Measurements from ENCODE around the gene FNTB. TPM values are rescaled to one million over a fixed set of nuclear protein-coding genes. Genes with fewer than 3 reads are reported as not detected.

Gene FNTB
- total RNA-seq, 2 donors from 2014 or later, result 17.2 to 21.3 TPM

- Mint-ChIP-seq H3K9me3 (no peaks in the 10 kb centered on the region), H3K4me3 (no peak overlapping the region), H3K27ac (no peak overlapping the region), H3K27me3 (ENCODE audit: insufficient read depth) (no peaks in the 10 kb centered on the region), H3K4me1 (peaks cover 20% of the 10 kb centered on the region), H3K36me3 (ENCODE audit: low read depth) (peaks cover 40% of the 10 kb centered on the region)
- 91 to 93% methylated on average over 5 to 6 of the region's 6 CpGs for WGBS, 2 experiments (ENCODE audit: insufficient coverage in 1 of 2, insufficient read length in 1 of 2)
- H3K27me3 ChIP-seq (ENCODE audit: control insufficient read depth, insufficient read depth, low read length, poor library complexity, severe bottlenecking), result no peaks in the 10 kb centered on the region
- no peak overlapping the region for H3K4me3 ChIP-seq (ENCODE audit: low read length)
- no peaks in the 10 kb centered on the region for H3K9me3 ChIP-seq (ENCODE audit: control insufficient read depth, low read length)
- DNase-seq, result no peak
- no peaks in the 10 kb centered on the region for H3K4me1 ChIP-seq (ENCODE audit: control insufficient read depth, insufficient read depth, low read length)
- peaks cover 69% of the 10 kb centered on the region for H3K36me3 ChIP-seq (ENCODE audit: control insufficient read depth, insufficient read depth, low read length)
- H3K27ac ChIP-seq (ENCODE audit: low read depth, low read length), result no peak overlapping the region
- H3K9ac ChIP-seq (ENCODE audit: extremely low read depth, low read length, poor library complexity, severe bottlenecking), result no peak overlapping the region
- no peak for TF ChIP-seq CTCF (conservative IDR thresholded peaks at IDR 0.05)
Measured at GRCh38 chr14:65096323-65097089, 109.8 kb downstream of the FNTB start.

GRCh38 chr14:65098586-65098985, 111.9 kb downstream of the FNTB start:
- Histone ChIP-seq H3K9ac (ENCODE audit: extremely low read depth, low read length, poor library complexity, severe bottlenecking) (no peak overlapping the region), H3K4me1 (ENCODE audit: control insufficient read depth, insufficient read depth, low read length) (no peaks in the 10 kb centered on the region), H3K36me3 (ENCODE audit: control insufficient read depth, insufficient read depth, low read length) (peaks cover 48% of the 10 kb centered on the region), H3K27ac (ENCODE audit: low read depth, low read length) (no peak overlapping the region), H3K9me3 (ENCODE audit: control insufficient read depth, low read length) (no peaks in the 10 kb centered on the region), H3K27me3 (ENCODE audit: control insufficient read depth, insufficient read depth, low read length, poor library complexity, severe bottlenecking) (peaks cover 5% of the 10 kb centered on the region), H3K4me3 (ENCODE audit: low read length) (no peak overlapping the region)
- no peaks in the 10 kb centered on the region for H3K9me3 Mint-ChIP-seq
- no peak overlapping the region for H3K4me3 Mint-ChIP-seq
- peaks cover 25% of the 10 kb centered on the region for H3K4me1 Mint-ChIP-seq
- no peak for DNase-seq
- peaks cover 5% of the 10 kb centered on the region for H3K27me3 Mint-ChIP-seq (ENCODE audit: insufficient read depth)
- WGBS, 2 experiments (ENCODE audit: insufficient coverage in 1 of 2, insufficient read length in 1 of 2), result 96% methylated on average over 2 of the region's 2 CpGs; no CpG with 5 or more reads in 1 of the 2 experiments
- TF ChIP-seq CTCF (conservative IDR thresholded peaks at IDR 0.05), result no peak
- H3K27ac Mint-ChIP-seq, result no peak overlapping the region
- H3K36me3 Mint-ChIP-seq (ENCODE audit: low read depth), result peaks cover 26% of the 10 kb centered on the region

- Histone ChIP-seq H3K27ac (ENCODE audit: low read depth, low read length) (no peak overlapping the region), H3K27me3 (ENCODE audit: control insufficient read depth, insufficient read depth, low read length, poor library complexity, severe bottlenecking) (peaks cover 14% of the 10 kb centered on the region), H3K36me3 (ENCODE audit: control insufficient read depth, insufficient read depth, low read length) (peaks cover 26% of the 10 kb centered on the region), H3K4me3 (ENCODE audit: low read length) (peak overlapping the region; percentile 78), H3K4me1 (ENCODE audit: control insufficient read depth, insufficient read depth, low read length) (no peaks in the 10 kb centered on the region), H3K9ac (ENCODE audit: extremely low read depth, low read length, poor library complexity, severe bottlenecking) (peak overlapping the region; percentile 72), H3K9me3 (ENCODE audit: control insufficient read depth, low read length) (no peaks in the 10 kb centered on the region)
- Mint-ChIP-seq H3K4me3 (peak overlapping the region; percentile 83), H3K36me3 (ENCODE audit: low read depth) (peaks cover 12% of the 10 kb centered on the region), H3K4me1 (peaks cover 21% of the 10 kb centered on the region), H3K27ac (peak overlapping the region; percentile 44), H3K27me3 (ENCODE audit: insufficient read depth) (peaks cover 16% of the 10 kb centered on the region), H3K9me3 (no peaks in the 10 kb centered on the region)
- WGBS, 2 experiments (ENCODE audit: insufficient coverage in 1 of 2, insufficient read length in 1 of 2), result 53 to 67% methylated on average over 4 to 5 of the region's 6 CpGs
- no peak for DNase-seq
- TF ChIP-seq CTCF (conservative IDR thresholded peaks at IDR 0.05), result no peak
Measured at GRCh38 chr14:65100922-65101541, 114.3 kb downstream of the FNTB start.

All from endodermal cell (in vitro differentiated cells).